Loucy (cell line): ENCODE data around the gene VPS18.

Source experiments
- H2AFZ ChIP-seq: fragments of 200-600 bp; sonication (generic); 2 replicates; pipeline ENCODE4 v1.6.0; 2016; ENCODE audit warnings: antibody characterized with exemption, mild to moderate bottlenecking, low read length, moderate library complexity
- H3F3A ChIP-seq: fragments of 200-600 bp; 2 replicates; pipeline ENCODE4 v1.6.0; 2016; ENCODE audit warnings: antibody characterized with exemption, low read depth, mild to moderate bottlenecking
- H3K27me3 ChIP-seq: fragments of 200-600 bp; sonication (generic); 2 replicates; pipeline ENCODE4 v1.6.1; 2014; ENCODE audit warnings: low read length, mild to moderate bottlenecking; ENCODE audit not compliant: insufficient read depth, poor library complexity, severe bottlenecking
- H3K36me3 ChIP-seq: fragments of 200-600 bp; sonication (generic); 2 replicates; pipeline ENCODE4 v1.6.1; 2016; ENCODE audit warnings: low read length; ENCODE audit not compliant: insufficient read depth
- H3K4me1 ChIP-seq: fragments of 200-600 bp; sonication (generic); 2 replicates; pipeline ENCODE4 v1.5.1; 2014; ENCODE audit warnings: low read length, mild to moderate bottlenecking; ENCODE audit not compliant: insufficient read depth, poor library complexity, severe bottlenecking
- H3K4me2 ChIP-seq: fragments of 200-600 bp; sonication (generic); 2 replicates; pipeline ENCODE4 v1.6.0; 2014; ENCODE audit warnings: antibody characterized with exemption, low read length, low read depth, mild to moderate bottlenecking; ENCODE audit not compliant: poor library complexity, severe bottlenecking
- H3K4me3 ChIP-seq: fragments of 200-600 bp; sonication (generic); 2 replicates; pipeline ENCODE4 v1.5.1; 2014; ENCODE audit warnings: low read length, mild to moderate bottlenecking, mixed read lengths; ENCODE audit not compliant: poor library complexity, severe bottlenecking
- H3K79me2 ChIP-seq: fragments of 200-600 bp; sonication (generic); 2 replicates; pipeline ENCODE4 v1.6.1; 2014; ENCODE audit warnings: low read length; ENCODE audit not compliant: insufficient read depth
- H3K9ac ChIP-seq: fragments of 200-600 bp; sonication (generic); 2 replicates; pipeline ENCODE4 v1.6.0; 2014; ENCODE audit warnings: mild to moderate bottlenecking, low read depth, low read length, moderate library complexity; ENCODE audit not compliant: poor library complexity, severe bottlenecking
- H3K9me2 ChIP-seq: fragments of 200-600 bp; sonication (generic); replicated peaks from 2 replicates; pipeline ENCODE4 v1.6.1; 2016; ENCODE audit warnings: low read depth, low read length, mixed read lengths
- H3K9me3 ChIP-seq: fragments of 200-600 bp; sonication (generic); 2 replicates; pipeline ENCODE4 v1.6.1; 2014; ENCODE audit warnings: mild to moderate bottlenecking, antibody characterized with exemption, low read length, low read depth; ENCODE audit not compliant: insufficient read depth
- H4K20me1 ChIP-seq: fragments of 200-600 bp; sonication (generic); 2 replicates; pipeline ENCODE4 v1.6.0; 2014; ENCODE audit warnings: antibody characterized with exemption, low read length, mild to moderate bottlenecking; ENCODE audit not compliant: insufficient read depth, poor library complexity, severe bottlenecking
- EZH2phosphoT487 ChIP-seq: fragments of 200-600 bp; IDR thresholded peaks from 2 replicates; pipeline ENCODE4 v1.6.1; 2018; ENCODE audit warnings: antibody characterized with exemption, mild to moderate bottlenecking, moderate library complexity, borderline replicate concordance
- TF ChIP-seq, protein P1 (sequence below): fragments of 200-600 bp; sonication (generic); conservative IDR thresholded peaks from 2 replicates; pipeline ENCODE4 v1.5.1; 2014; ENCODE audit warnings: mild to moderate bottlenecking, antibody characterized with exemption, low read length

VPS18 gene

DNA sequence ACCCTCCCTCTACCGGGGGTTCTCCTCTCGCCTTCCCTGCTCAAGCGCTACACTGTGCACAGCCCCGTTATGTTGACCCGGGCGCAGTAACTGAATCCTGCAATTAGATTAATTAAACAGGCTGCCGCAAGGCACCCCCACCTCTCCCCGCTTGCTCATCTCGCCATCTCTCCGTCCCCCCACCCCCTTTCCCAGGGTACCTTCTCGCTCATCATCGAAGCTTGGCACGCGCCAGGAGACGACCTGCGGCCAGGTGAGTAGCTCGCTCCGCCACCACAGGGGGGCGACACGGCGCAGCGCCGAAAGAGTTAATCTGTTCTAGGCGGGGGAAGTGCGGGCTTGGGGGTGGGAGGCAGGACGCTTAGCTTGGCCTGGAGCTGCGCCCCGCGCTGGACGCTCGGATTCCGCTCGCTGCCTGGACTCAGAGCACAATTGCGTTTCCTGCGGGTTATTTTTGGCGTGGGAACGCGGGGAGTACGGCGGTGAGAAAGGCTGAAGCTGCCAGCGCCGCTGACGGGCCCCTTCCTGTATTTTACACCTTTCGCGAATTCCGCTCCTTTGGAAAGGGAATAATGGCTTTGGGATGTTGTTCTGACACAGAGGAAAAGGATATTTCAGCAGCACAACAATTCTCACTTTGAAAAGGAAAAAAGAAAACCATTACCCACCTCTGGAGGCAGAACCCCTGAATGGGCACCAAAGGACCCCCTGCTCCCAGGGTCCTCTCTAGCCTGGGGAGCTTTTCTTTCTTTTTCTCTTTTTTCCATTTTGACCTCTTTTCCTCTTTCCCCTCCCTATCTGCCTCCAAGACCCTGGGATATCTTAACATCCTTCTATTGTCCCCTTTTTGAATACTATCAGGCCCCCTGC is 36.4 kb downstream of the VPS18 start:
- H3K9ac ChIP-seq = no peak overlapping the region

GRCh38 chr15:40931300-40932142 is 37.3 kb downstream of the VPS18 start:
- peaks cover 14% of the 10 kb centered on the region for H3K27me3 ChIP-seq
- H3K9ac ChIP-seq = peak overlapping the region; percentile 46
- no peaks in the 10 kb centered on the region for H3K9me2 ChIP-seq
- H4K20me1 ChIP-seq = no peaks in the 10 kb centered on the region
- H3K4me2 ChIP-seq = peak overlapping the region; percentile 63
- TF ChIP-seq EZH2phosphoT487 = no peak
- TF ChIP-seq, protein P1, sequence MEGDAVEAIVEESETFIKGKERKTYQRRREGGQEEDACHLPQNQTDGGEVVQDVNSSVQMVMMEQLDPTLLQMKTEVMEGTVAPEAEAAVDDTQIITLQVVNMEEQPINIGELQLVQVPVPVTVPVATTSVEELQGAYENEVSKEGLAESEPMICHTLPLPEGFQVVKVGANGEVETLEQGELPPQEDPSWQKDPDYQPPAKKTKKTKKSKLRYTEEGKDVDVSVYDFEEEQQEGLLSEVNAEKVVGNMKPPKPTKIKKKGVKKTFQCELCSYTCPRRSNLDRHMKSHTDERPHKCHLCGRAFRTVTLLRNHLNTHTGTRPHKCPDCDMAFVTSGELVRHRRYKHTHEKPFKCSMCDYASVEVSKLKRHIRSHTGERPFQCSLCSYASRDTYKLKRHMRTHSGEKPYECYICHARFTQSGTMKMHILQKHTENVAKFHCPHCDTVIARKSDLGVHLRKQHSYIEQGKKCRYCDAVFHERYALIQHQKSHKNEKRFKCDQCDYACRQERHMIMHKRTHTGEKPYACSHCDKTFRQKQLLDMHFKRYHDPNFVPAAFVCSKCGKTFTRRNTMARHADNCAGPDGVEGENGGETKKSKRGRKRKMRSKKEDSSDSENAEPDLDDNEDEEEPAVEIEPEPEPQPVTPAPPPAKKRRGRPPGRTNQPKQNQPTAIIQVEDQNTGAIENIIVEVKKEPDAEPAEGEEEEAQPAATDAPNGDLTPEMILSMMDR = no peak
- H3K4me3 ChIP-seq = peak overlapping the region; percentile 58
- H3K79me2 ChIP-seq = no peaks in the 10 kb centered on the region
- H2AFZ ChIP-seq = peak overlapping the region; percentile 67
- no peaks in the 10 kb centered on the region for H3F3A ChIP-seq
- no peaks in the 10 kb centered on the region for H3K36me3 ChIP-seq
- no peaks in the 10 kb centered on the region for H3K9me3 ChIP-seq
- peaks cover 38% of the 10 kb centered on the region for H3K4me1 ChIP-seq

More for the DNA sequence above, 36.4 kb downstream of the VPS18 start:
- no peaks in the 10 kb centered on the region for H3K9me3 ChIP-seq
- H3K4me1 ChIP-seq = peaks cover 43% of the 10 kb centered on the region
- no peak overlapping the region for H2AFZ ChIP-seq
- H3F3A ChIP-seq = no peaks in the 10 kb centered on the region
- H3K27me3 ChIP-seq = peaks cover 16% of the 10 kb centered on the region
- H3K4me2 ChIP-seq = no peak overlapping the region
- no peaks in the 10 kb centered on the region for H3K9me2 ChIP-seq
- H3K36me3 ChIP-seq = no peaks in the 10 kb centered on the region
- TF ChIP-seq EZH2phosphoT487 = no peak
- TF ChIP-seq, protein P1 = peak; percentile 39; the same call in 1 of the 2 replicates
- no peaks in the 10 kb centered on the region for H3K79me2 ChIP-seq
- no peaks in the 10 kb centered on the region for H4K20me1 ChIP-seq
- no peak overlapping the region for H3K4me3 ChIP-seq

- Histone ChIP-seq H3K27me3 (peaks cover 10% of the 10 kb centered on the region), H4K20me1 (no peaks in the 10 kb centered on the region), H3K79me2 (no peaks in the 10 kb centered on the region), H3K4me2 (peak overlapping the region; percentile 63), H3K36me3 (no peaks in the 10 kb centered on the region), H3F3A (no peaks in the 10 kb centered on the region), H3K9ac (peak overlapping the region; percentile 46), H3K4me3 (peak overlapping the region; percentile 58), H2AFZ (peak overlapping the region; percentile 67), H3K4me1 (peaks cover 35% of the 10 kb centered on the region), H3K9me3 (no peaks in the 10 kb centered on the region), H3K9me2 (no peaks in the 10 kb centered on the region)
- TF ChIP-seq, protein P1 = 0 out of 2 replicates have a peak, but pooled peaks have one; percentile 17
- TF ChIP-seq EZH2phosphoT487 = no peak
Observed at GRCh38 chr15:40932156-40932555, 37.9 kb downstream of the VPS18 start.
